ENCODE measurements around the gene MTCL1.

GRCh38 chr18:8830067-8831060, 125.0 kb downstream of the MTCL1 start:
- no peak for TF ChIP-seq CTCF (IDR thresholded peaks at IDR 0.05; ENCODE audit: insufficient read depth, low read depth, low read length)
- TF ChIP-seq EZH2 (IDR thresholded peaks at IDR 0.05; ENCODE audit: insufficient read depth, low read length) = no peak
